Medulla oblongata (tissue), 1 donor: Measurements from ENCODE around the gene RGS13.

Experiments
- DNase-seq: peaks from one replicate; pipeline ENCODE4 v3.0.0-alpha.2; 2015; ENCODE audit errors: extremely low spot score

Gene RGS13, protein sequence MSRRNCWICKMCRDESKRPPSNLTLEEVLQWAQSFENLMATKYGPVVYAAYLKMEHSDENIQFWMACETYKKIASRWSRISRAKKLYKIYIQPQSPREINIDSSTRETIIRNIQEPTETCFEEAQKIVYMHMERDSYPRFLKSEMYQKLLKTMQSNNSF

DNA sequence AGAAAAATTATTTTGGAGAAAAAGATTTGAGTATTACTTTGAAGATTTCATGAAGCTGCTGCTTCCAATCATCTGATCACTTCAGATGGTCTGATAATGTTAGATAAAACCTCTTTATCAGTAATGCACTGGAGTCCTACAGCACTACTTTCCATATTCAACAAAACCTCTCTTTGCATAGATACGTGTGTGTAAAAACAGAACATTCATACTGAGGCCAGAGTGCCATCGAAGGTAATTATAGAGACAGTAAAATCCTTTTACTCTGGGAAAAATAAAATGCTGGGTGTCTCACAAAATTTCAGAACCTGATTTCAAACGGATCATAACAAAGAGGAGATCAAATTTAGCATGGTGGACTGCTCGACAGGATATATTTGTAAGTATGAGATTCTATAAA, at the start of gene RGS13:
Gene RGS13 (plus strand): TSS at position 209 of the 400 bp plus-strand sequence. CDS start 8,188 bp downstream, outside the sequence.
- DNase-seq = no peak

DNA sequence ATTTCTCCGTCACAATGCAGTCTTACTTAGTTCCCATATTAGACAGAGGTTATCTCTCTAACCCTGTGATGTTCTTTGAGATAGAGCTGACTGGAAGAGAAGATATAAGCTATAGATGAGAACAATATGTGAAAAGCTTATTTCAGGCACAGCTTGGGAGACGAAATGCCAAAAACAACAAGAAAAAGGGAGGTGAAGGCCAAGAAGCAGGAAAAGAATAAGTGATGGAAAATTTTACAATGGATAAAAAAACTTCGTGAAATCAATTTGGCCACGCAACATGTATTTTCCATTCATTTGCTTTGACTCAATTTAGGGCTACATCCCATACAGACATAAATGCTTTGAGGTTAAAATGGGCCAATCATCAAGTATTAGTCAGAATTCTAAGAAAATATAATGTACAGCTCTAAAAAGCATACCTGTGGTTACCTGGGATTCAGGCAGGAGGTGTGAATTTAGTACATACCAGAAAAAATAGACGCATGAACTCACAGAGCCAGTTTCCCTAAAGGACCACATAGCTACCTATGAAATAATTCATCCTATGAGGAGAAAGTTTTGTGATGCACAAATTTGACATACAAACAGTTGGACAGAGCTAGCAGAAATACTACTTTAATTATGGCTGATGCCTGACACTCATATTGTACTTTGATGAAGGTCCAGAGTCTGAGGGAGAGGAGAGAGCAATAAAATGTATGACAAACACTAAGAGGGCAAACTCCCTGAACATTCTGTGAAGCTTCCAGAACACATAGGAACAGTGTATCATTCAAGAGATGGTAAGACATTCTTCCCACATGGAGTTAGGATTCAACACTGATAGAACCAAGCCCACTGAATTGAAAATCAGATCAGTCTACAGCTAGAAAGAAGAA, 48.3 kb upstream of the RGS13 start:
- DNase-seq = no peak

DNA sequence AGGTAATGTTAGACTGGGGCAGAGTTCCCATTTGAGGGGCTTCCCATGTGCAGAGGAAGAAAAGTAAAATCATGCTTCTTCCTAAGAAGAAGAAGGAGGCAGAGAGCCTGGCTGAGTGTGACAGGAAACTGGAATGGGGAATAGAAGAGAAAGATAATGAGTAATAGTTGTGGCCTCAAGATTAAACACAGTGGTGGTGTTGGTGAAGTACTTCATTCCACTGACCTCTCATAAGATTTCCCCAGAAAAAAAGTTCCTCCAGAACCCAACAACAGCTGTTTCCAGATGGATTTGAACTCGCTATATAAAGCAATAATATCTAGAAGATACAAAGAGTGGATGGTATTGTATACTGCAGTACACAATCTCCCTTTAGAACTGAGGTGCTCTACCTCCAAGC, 47.4 kb upstream of the RGS13 start:
- no peak for DNase-seq

DNA sequence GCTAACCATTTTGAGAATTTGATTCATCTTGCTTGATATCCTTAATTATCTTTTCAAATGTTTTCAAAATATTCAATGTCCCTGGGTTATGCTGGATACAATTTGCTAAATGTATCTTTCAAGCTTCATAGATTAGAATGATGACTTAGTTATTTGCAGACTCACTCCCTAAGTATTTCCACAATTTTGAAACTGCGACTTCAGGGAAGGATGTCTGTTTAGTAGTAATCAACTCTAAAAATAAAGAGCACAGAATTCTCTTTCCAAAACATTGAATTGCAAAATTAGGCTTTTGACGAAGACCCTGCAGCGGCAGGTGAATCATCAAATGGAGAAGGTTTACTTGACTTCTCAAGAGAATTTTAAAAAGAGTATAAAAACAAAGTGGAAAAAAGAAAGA, 46.1 kb upstream of the RGS13 start:
- DNase-seq = no peak

DNA sequence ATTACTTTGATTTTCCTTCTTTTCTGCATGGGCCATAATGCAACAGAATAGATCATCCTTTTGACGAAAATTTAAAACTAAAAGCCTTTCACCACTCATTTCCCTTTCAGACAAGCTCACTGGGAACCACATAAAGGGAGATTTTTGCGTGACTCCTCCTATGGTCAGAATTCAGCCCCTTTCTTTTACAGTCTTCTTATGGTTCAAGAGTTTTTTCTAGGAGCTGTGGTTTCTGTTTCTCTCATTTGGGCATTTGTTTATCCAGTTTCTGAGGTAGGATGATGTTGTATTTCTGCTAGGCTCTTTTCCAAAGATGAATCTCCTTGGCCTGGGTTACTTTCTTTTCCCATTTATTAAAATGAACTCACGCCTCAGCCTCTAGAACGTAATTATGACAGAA, 43.4 kb upstream of the RGS13 start:
- DNase-seq = no peak

DNA sequence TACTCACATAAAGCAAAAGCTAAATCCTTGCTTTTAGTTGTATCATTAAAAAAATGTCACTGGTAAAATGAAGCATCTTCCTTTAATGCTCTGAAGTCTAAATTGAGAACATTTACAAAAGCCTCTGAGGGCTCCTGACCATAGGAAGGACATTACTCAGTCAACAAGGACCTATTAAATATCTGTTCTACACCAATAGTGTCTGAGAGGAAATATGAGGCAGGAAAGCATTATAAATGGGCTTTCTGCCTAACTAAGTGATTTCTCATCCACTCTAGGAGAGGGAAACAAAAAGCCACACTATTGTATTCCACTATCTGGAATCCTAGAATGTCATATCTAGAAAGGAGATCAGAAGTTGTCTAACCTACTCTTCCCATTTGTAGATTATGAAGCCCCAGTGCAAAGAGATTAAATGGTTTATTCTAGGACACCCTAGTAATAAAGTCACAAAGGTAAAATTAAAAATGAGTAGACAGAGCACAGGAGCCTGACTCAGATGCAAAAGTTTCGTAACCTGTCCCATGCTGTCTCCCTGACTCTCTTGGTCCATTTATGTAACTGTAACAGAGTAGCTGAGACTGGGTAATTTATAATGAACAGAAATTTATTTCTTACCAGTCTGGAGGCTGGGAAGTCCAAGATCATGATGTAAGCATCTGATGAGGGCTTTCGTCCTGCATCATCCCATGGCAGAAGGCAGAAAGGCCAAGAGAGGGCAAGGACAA, 42.8 kb upstream of the RGS13 start:
- no peak for DNase-seq

DNA sequence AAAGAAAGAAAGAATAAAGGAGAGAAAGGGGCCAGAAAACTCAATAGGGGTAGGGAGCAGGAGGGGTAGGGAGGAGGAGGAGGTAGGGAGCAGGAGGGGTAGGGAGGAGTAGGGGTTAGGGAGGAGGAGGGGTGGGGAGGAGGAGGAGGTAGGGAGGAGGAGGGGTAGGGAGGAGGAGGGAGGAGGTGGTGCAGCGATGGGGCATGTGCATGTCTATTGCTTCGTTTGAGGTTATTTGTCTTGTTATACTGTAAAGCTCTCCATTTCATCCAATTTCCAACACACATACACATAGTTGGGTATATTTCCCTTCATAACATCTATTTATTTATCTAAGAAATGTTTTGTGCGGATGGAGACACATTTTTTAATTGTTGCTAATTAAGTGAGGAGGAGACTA, 40.6 kb upstream of the RGS13 start:
- DNase-seq = no peak

DNA sequence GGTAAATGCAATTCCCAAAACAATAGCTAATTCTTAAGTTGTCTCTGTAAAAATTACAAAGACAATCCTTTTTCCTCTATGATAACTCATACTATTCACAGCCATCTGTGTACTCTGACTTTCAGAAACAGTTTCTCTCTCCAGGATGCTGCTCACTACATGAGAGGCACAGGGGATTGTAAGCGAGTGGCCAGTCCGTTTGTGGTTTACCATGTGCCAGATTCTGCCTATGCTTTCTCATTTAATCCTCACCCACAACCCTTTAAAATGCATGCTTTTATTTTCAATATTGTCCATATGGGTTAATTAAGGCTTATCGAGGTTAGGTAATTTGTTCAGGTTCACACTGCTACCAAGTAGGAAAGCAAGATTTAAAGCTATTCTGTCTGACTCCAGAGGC, 37.4 kb upstream of the RGS13 start:
- DNase-seq = no peak

DNA sequence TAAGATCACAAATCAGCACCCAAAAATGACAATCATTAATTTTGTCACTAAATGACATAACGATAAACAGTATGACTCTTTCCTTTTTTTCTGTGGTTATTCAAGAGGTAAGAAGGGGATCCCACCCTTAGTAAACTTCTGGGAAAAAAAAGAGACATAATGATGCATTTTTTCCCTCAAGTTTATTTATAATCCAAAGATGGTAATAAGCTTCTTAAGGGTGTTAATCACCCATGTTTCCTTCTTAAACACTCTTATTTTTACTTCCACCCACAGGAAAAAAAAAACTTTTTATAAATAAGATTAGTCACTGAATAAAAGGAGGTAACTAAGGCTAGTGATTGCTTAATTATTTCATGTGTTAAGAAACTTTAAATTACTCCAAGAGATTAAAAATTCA, 35.7 kb upstream of the RGS13 start:
- no peak for DNase-seq

DNA sequence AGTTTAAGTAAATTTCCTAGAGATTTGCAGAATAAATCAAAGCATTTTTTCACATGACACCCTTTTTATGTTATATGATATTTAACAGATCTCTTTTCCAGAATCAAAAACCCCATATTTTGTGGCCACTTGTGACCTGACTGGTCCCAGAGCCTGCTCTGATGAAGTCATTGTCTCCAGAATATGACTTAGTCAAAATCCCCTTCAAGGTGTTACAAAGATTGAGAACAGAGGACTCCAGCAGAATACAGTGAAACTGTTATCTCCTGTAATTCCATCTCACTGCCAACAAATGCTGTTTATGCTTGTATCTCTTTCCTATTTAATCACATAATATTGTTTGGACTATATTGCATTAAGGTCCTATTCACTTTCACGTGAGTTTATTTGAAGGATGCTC, 34.8 kb upstream of the RGS13 start:
- DNase-seq = no peak

DNA sequence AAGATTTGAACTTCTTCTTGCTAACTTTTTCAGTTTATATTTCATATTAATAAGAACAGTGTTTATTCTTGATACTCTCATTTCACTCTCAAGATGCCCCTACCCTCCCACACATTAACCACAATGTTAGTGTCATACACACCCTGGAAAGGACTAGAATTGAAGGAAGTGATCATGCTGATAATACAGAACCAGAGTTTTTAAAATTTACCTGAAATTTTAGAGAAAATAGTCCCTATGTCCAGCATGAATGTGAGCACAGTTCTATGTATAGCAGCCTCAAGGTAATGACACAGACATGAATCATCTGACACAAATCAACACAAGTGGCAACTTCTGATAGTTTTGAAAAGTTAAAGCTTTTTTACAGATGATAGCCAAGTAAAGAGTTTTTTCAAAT, 34.4 kb upstream of the RGS13 start:
- DNase-seq = no peak

DNA sequence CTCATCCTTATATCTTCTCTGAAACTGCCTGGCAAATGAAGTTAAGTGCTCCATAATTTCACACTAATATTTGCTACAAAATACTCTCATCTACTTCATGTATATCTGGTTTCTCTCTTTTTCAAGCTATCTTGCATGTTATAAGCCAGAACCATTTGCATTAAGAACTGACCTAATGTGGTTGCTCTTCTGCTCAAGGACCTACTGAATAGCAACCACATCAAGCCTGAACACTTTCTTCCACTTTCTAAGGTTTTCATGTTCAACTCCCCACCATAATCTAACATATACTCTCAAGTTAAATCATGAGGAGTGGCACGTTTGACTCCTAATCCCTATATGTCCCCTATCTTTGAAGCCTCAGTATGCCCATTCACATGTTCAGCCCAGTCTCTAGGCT, 33.2 kb upstream of the RGS13 start:
- no peak for DNase-seq

DNA sequence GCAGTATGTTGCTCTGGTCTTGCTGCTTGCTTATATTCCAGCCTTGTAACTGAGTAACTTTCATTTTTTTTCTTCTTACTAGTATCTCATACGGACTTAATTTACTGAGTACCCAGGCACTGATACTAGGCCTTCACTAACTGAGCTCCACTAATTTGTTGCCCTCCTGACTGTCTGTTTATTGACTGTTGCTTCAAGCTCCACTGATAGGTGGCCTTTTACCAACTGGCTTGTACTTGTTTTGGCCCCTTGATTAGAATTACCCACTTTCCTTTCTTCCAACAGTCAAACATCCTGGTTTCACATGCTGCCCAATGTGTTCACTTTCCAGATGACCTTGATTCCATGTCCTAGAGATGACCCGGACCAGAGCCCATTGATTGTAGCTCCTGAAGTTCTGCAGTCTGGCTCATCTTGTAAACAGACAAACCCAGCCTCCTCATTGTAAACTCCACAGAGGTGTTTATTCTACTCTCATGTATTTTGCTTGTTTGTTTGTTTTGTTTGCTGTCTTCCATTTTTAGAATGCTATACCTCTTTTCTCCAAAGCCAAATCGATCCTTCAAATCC, 32.6 kb upstream of the RGS13 start:
- no peak for DNase-seq

DNA sequence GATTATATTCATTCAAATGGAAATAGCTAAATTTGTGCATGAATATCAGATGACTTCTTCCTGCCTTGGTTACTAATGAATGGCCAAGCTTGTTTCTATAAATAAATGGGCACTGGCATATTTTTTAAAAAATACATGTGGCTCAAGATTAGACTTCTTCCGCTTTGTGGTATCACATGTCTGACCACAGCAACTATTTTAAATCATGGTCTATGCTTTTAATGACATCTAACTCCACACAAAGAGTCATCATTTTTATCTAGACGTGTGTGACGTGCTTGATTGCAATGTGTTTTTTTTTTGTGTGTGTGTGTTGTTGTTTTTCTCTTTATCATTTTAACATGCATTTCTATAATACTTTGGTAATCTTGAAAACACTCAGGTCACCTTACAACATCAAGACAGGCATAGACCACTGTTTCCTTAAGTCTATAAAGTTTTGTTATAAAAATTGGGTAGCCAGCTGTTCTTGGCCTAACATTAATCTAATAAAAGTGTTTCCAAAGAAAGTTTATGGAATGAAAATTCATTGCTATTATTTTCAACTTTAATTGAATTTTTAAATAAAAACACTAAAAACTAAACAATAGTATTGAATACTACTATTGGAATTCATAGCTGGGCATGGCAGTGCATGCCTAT, 30.8 kb upstream of the RGS13 start:
- DNase-seq = peak; percentile 52

DNA sequence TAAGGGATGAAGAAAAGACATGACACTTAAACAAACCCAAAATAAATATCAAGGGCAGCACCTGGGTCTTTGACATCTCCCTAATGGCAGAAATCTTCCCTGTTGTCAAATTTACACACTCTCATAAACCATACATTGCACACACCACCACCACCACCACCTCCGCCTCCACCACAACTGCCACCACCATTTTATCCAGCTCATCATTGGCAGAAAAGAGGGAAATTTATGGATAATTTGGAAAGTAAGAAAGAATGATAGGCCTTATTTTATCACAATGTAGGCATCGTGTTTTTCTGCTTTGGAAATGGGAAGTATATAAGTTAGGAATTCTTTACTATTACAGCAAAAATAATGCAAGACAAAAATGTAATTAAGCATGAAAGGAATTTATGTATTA, 27.3 kb upstream of the RGS13 start:
- no peak for DNase-seq

DNA sequence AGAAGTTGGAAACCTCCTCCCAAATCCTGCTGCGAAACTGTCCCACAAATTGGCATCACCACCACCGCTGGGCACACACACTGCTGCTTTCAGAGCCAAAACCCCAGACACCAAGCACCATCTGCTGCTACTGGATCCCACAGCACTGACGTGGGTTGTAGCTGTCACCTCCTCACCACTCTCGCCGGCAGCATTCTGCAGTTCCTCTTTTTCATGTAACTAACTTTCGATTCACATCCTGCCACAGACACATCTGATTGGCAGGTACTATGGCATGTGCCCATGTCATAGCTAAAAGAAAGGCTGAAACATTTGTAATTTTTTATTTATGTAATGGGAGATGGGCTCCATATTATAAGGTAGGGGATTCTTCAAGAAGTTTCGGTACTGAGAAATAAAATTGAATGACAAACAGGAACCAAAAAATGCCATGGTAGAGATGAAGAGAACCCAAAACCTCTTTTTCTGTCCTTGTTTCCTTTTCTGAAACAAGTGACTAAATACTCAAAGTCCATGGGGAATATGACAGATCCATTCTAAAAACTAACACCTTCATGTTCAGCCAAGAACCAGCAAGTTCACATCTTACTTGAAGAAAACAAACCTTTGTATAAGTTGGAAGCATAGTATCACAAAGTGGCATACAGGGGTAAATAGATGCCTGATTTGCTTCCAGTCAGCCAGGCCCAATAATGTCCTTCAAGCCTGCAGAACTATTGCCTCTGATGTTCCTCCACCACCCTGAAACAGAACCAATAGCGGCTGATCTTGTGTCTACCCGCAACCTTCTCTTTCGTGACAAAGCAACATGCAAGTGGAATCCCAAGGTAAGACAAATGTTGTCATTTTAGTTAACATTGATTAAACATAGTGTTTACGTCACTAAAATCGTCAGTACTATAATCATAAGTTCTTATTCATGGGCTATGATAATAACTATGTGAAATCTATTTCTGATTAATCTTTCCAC, 26.6 kb upstream of the RGS13 start:
- DNase-seq = peak; percentile 81

DNA sequence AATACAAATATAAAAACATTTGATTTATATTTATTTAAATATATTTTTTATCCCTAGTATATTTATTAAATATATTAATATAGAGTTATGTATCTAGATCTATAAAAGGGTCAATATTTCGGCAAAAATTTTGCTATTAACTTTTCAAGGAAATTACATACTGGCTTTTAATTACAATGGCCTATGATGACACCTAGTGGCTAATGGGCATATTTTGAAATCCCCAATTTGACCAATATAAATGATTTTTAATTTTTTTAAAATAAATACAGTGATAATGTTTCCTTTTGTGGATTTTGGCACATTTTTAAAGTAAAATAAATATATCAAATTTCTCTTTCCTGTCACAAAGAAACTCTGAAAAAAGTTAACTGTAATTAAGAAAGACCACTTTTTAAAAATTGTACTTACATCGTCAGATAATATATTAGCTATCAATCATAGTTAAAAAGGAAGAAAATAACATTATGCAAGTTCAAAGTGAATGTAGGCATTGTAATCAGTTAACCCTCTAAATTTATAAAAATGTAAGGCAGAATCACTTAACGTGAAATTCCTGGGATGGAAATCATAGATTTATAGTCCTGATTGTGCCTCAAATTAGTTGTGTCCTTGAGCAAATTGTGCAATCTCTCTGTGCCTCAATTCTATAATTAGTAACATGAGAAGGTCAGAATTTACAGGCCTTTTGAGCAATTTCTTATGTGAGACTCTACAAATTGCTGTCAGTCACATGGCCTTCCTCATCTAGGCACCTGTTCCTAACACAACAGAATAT, 25.6 kb upstream of the RGS13 start:
- DNase-seq = peak; percentile 46

DNA sequence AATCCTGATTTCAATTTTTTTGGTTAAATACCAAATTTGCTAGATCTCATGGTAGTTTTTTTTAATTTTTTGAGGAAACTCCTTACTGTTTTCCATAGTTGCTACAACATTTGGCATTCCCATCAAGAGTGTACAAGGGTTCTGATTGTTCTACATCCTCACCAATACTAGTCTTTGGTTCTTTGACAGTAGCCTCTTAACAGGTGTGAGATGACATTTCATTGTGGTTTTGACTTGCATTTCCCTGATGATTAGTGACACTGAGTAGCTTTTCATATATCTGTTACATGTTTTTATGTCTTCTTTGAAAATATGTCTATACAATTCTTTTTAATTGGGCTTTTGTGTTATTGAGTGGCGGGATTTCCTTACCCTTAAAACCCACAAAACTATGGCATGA, 20.9 kb upstream of the RGS13 start:
- DNase-seq = no peak

DNA sequence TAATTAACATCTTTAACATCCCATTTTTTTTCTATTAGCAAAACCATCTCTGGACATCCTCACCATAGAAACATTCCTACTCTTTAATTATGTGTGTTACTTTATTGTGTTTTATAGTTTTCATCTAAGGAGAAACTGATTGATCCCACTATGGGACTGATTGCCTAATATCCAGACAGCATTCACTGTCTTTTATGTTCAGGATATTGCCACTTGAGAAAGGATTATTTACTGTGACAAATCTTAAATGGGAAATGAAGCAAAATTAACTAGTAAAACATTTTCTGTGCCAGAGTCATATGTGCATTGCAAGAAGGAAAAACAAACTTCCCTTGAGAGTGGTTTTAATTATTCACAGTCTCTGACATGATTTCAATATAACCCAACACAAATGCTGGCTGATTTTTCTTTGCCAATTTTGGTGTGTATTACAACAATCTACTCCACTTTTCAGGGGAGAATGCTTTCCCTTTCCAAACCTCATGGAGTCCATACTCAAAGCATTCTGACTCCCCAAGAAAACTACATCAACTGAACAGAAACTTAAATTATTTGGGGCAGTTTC, 15.8 kb upstream of the RGS13 start:
- no peak for DNase-seq
